ENCODE results near the gene CAMK2A.

CAMK2A gene

GRCh38 chr5:150306775-150307174, 17.2 kb upstream of the CAMK2A start:
- Histone ChIP-seq H3K27me3 (ENCODE audit: low read length) (no peaks in the 10 kb centered on the region), H3F3A (ENCODE audit: insufficient read depth) (no peaks in the 10 kb centered on the region), H4K20me1 (ENCODE audit: low read depth, low read length) (no peaks in the 10 kb centered on the region), H3K27ac (ENCODE audit: low read depth, low read length) (no peak overlapping the region), H3K36me3 (ENCODE audit: low read length) (no peaks in the 10 kb centered on the region), H2AFZ (ENCODE audit: low read depth, low read length, severe bottlenecking) (no peak overlapping the region), H3K4me2 (ENCODE audit: low read depth, low read length, poor library complexity, severe bottlenecking) (no peak overlapping the region), H3K9ac (ENCODE audit: low read length) (no peak overlapping the region), H3K4me3 (ENCODE audit: insufficient read depth, low read length, poor library complexity, severe bottlenecking) (no peak overlapping the region), H3K9me2 (replicated peaks; ENCODE audit: insufficient read depth, low read length) (no peaks in the 10 kb centered on the region), H3K79me2 (ENCODE audit: insufficient read depth, low read length) (no peaks in the 10 kb centered on the region), H3K9me3 (ENCODE audit: insufficient read depth, low read length) (no peaks in the 10 kb centered on the region)
- TF ChIP-seq CTCF (IDR thresholded peaks at IDR 0.05; ENCODE audit: insufficient read depth, low read length, poor library complexity, severe bottlenecking) (no peak), EZH2phosphoT487 (conservative IDR thresholded peaks at IDR 0.05; ENCODE audit: low read length) (no peak)

- H3K9me2 ChIP-seq (replicated peaks; ENCODE audit: insufficient read depth, low read length), result no peaks in the 10 kb centered on the region
- H4K20me1 ChIP-seq (ENCODE audit: low read depth, low read length), result no peaks in the 10 kb centered on the region
- H3K4me3 ChIP-seq (ENCODE audit: insufficient read depth, low read length, poor library complexity, severe bottlenecking), result no peak overlapping the region
- H3K9ac ChIP-seq (ENCODE audit: low read length), result no peak overlapping the region
- no peak overlapping the region for H3K4me2 ChIP-seq (ENCODE audit: low read depth, low read length, poor library complexity, severe bottlenecking)
- TF ChIP-seq CTCF (IDR thresholded peaks at IDR 0.05; ENCODE audit: insufficient read depth, low read length, poor library complexity, severe bottlenecking), result no peak
- H3K9me3 ChIP-seq (ENCODE audit: insufficient read depth, low read length), result no peaks in the 10 kb centered on the region
- H3K36me3 ChIP-seq (ENCODE audit: low read length), result no peaks in the 10 kb centered on the region
- H2AFZ ChIP-seq (ENCODE audit: low read depth, low read length, severe bottlenecking), result no peak overlapping the region
- H3K27me3 ChIP-seq (ENCODE audit: low read length), result no peaks in the 10 kb centered on the region
- no peaks in the 10 kb centered on the region for H3K79me2 ChIP-seq (ENCODE audit: insufficient read depth, low read length)
- H3F3A ChIP-seq (ENCODE audit: insufficient read depth), result no peaks in the 10 kb centered on the region
- H3K27ac ChIP-seq (ENCODE audit: low read depth, low read length), result no peak overlapping the region
These were observed 16.0 kb upstream of the CAMK2A start for GRCh38 chr5:150305557-150305956.

- no peak overlapping the region for H3K27ac ChIP-seq (ENCODE audit: low read depth, low read length)
- H3K9me2 ChIP-seq (replicated peaks; ENCODE audit: insufficient read depth, low read length), result no peaks in the 10 kb centered on the region
- H3K36me3 ChIP-seq (ENCODE audit: low read length), result no peaks in the 10 kb centered on the region
- H4K20me1 ChIP-seq (ENCODE audit: low read depth, low read length), result no peaks in the 10 kb centered on the region
- H3K9me3 ChIP-seq (ENCODE audit: insufficient read depth, low read length), result no peaks in the 10 kb centered on the region
- H3K27me3 ChIP-seq (ENCODE audit: low read length), result no peaks in the 10 kb centered on the region
- TF ChIP-seq EZH2phosphoT487 (conservative IDR thresholded peaks at IDR 0.05; ENCODE audit: low read length) (no peak), CTCF (IDR thresholded peaks at IDR 0.05; ENCODE audit: insufficient read depth, low read length, poor library complexity, severe bottlenecking) (no peak)
- no peak overlapping the region for H3K9ac ChIP-seq (ENCODE audit: low read length)
- H3F3A ChIP-seq (ENCODE audit: insufficient read depth), result no peaks in the 10 kb centered on the region
- H3K79me2 ChIP-seq (ENCODE audit: insufficient read depth, low read length), result no peaks in the 10 kb centered on the region
- H3K4me2 ChIP-seq (ENCODE audit: low read depth, low read length, poor library complexity, severe bottlenecking), result no peak overlapping the region
- H2AFZ ChIP-seq (ENCODE audit: low read depth, low read length, severe bottlenecking), result no peak overlapping the region
- no peak overlapping the region for H3K4me3 ChIP-seq (ENCODE audit: insufficient read depth, low read length, poor library complexity, severe bottlenecking)
These were observed 15.5 kb upstream of the CAMK2A start for GRCh38 chr5:150305095-150305494.
